Stomach (tissue), 9 donors: Measurements from ENCODE around the gene RHBDD3. TPM values are rescaled to one million over a fixed set of nuclear protein-coding genes. Genes with fewer than 3 reads are reported as not detected.

Experiments used
- DNase-seq, 2 donors: peaks; one replicate each; pipeline versions ENCODE4 v3.0.0 to v3.0.0-alpha.2; 2013 to 2019
- H3K27ac ChIP-seq, 5 donors: fragments of 200-600 bp in 4 of 5; sonication (generic) in 4 of 5; one replicate each; pipeline ENCODE4 v1.5.1; 2013 to 2019; ENCODE audit warnings: mild to moderate bottlenecking in 1 of 5, moderate library complexity in 1 of 5
- H3K27me3 ChIP-seq, 3 donors: fragments of 200-600 bp; sonication (generic); one replicate each; pipeline ENCODE4 v1.5.1; 2017 to 2019; ENCODE audit warnings: mixed run types in 1 of 3
- H3K36me3 ChIP-seq, 4 donors: fragments of 200-600 bp; sonication (generic); 1 replicate in 3 of 4; 2 replicates in 1 of 4; pipeline ENCODE4 v1.5.1; 2016 to 2019
- H3K4me1 ChIP-seq, 4 donors: fragments of 200-600 bp; sonication (generic); one replicate each; pipeline ENCODE4 v1.5.1; 2016 to 2019
- H3K4me3 ChIP-seq, 4 donors: fragments of 200-600 bp; sonication (generic) in 3 of 4; one replicate each; pipeline ENCODE4 v1.5.1; 2016 to 2019; ENCODE audit warnings: mild to moderate bottlenecking in 1 of 4
- H3K9me3 ChIP-seq, 4 donors: fragments of 200-600 bp; sonication (generic); one replicate each; pipeline ENCODE4 v1.5.1; 2016 to 2019
- EP300 ChIP-seq: sonication (generic); formaldehyde crosslinking; IDR thresholded peaks from one replicate; pipeline ENCODE4 v1.6.1; 2017; ENCODE audit warnings: antibody characterized with exemption
- POLR2A ChIP-seq, 4 donors: fragments of 450-650 bp; IDR thresholded peaks; one replicate each; pipeline ENCODE4 v1.6.1; 2016; ENCODE audit warnings: antibody characterized with exemption in 4 of 4, control low read depth in 2 of 4, mild to moderate bottlenecking in 1 of 4, moderate library complexity in 1 of 4
- POLR2AphosphoS5 ChIP-seq, 3 donors: sonication (generic); formaldehyde crosslinking; IDR thresholded peaks; one replicate each; pipeline ENCODE4 v1.6.1; 2016; ENCODE audit warnings: antibody characterized with exemption in 3 of 3
- WGBS, 5 donors: extraction: QIAGEN DNeasy Blood & Tissue Kit in 3 of 5; methylation state at CpG; one replicate each; pipeline versions ENCODE4 v1.1.5 to v1.1.7; 2013 to 2018; 5-methylcytosine and 5-hydroxymethylcytosine counted together
- intact Hi-C: fragments of 100-400 bp; cut with DNase I; formaldehyde crosslinking; loops from one replicate; pipeline ENCODE4 v1.15.1; 2023; ENCODE audit warnings: low total_unique reads
- polyA plus RNA-seq, 3 donors: library from polyadenylated mRNA; stranded (reverse); fragments of 200-250 nt; gene quantifications; one replicate each; pipeline ENCODE4 v1.2.3, GENCODE V29; 2013
- total RNA-seq, 5 donors: library from RNA; depleted of rRNA; stranded (reverse); fragments of >200 nt; gene quantifications; one replicate each; pipeline versions ENCODE4 v1.1.0 to v1.2.3, GENCODE V29; 2014 to 2016
- TF ChIP-seq, protein P1 (sequence below), 7 experiments: fragments of 450-650 bp in 4 of 7; fragments of 200-600 bp in 3 of 7; sonication (generic) in 3 of 7; IDR thresholded peaks; one replicate each; pipeline ENCODE4 v1.5.1; 2016 to 2019; ENCODE audit warnings: antibody characterized with exemption in 7 of 7, control low read depth in 2 of 7, mild to moderate bottlenecking in 1 of 7
- donor health status: healthy with polysubstance abuse.
- donor health status: Bipolar disorder and iron deficiency.
- donor health status: healthy.

RHBDD3 gene
- total and polyA plus RNA-seq, 8 donors, result 9.8 to 76.5 (median 20.0) TPM

- intact Hi-C loops, result no loop called here
- Histone ChIP-seq H3K4me1 (peaks cover 14 to 44% (median 35%) of the 10 kb centered on the region in 4 donors), H3K4me3 (no peak overlapping the region), H3K9me3 (no peaks in the 10 kb centered on the region), H3K36me3 (peaks cover 33 to 45% (median 43%) of the 10 kb centered on the region in 4 donors), H3K27me3 (peaks cover 0 to 7% (median 0%) of the 10 kb centered on the region in 3 donors), H3K27ac (peak overlapping the region; percentile 19 to 62 (median 50))
- TF ChIP-seq, protein P1, sequence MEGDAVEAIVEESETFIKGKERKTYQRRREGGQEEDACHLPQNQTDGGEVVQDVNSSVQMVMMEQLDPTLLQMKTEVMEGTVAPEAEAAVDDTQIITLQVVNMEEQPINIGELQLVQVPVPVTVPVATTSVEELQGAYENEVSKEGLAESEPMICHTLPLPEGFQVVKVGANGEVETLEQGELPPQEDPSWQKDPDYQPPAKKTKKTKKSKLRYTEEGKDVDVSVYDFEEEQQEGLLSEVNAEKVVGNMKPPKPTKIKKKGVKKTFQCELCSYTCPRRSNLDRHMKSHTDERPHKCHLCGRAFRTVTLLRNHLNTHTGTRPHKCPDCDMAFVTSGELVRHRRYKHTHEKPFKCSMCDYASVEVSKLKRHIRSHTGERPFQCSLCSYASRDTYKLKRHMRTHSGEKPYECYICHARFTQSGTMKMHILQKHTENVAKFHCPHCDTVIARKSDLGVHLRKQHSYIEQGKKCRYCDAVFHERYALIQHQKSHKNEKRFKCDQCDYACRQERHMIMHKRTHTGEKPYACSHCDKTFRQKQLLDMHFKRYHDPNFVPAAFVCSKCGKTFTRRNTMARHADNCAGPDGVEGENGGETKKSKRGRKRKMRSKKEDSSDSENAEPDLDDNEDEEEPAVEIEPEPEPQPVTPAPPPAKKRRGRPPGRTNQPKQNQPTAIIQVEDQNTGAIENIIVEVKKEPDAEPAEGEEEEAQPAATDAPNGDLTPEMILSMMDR (IDR thresholded peaks at IDR 0.05), result no peak
- TF ChIP-seq POLR2AphosphoS5 (IDR thresholded peaks at IDR 0.05), result no peak
- TF ChIP-seq EP300, result no peak
- TF ChIP-seq POLR2A (IDR thresholded peaks at IDR 0.05), result no peak
- 37 to 50% (median 43%) methylated on average over 2 of the region's 2 CpGs for WGBS, 5 donors
- no peak for DNase-seq
These were observed 34.6 kb upstream of the RHBDD3 start for GRCh38 chr22:29302402-29302680.

DNA sequence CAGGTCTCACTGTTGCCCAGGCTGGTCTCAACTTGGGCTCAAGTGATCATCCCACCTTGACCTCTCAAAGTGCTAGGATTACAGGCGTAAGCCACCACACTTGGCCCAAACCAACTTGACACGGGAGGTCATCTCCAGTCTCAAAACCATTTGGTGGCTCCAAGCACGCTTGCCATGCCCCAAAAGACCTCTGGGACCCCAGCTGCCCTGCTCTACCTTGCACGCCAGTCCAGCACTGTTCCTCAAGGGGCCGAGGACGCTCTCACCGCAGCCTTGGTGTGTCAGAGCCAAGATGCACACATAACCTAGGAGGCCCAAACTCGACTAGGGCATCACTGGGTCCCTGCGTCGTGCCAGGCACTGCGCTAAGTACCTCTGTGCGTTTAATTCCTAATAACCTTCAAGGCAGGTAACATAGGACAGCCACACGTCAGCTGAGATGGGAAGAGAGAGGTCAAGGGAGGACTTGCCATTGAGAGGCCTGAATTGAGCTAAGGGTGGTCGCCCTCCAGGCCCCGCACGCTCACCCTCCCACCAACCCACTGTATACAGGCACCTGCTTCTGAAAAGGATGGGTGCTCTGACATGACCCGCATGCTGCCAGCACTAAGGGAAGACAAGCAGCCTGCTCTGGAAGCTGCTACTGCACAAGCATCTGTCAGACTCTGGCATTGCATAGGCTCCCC, 34.1 kb upstream of the RHBDD3 start:
- DNase-seq, result no peak
- Histone ChIP-seq H3K4me3 (no peak overlapping the region), H3K27ac (peak overlapping the region in 3 of 5 donors; percentile 50 to 62 (median 55)), H3K27me3 (peaks cover 0 to 3% (median 0%) of the 10 kb centered on the region in 3 donors), H3K4me1 (peaks cover 14 to 41% (median 31%) of the 10 kb centered on the region in 4 donors), H3K9me3 (no peaks in the 10 kb centered on the region), H3K36me3 (peaks cover 37 to 50% (median 47%) of the 10 kb centered on the region in 4 donors)
- TF ChIP-seq POLR2AphosphoS5 (IDR thresholded peaks at IDR 0.05), result no peak
- TF ChIP-seq POLR2A (IDR thresholded peaks at IDR 0.05), result no peak
- no peak for TF ChIP-seq EP300
- TF ChIP-seq, protein P1 (IDR thresholded peaks at IDR 0.05), result no peak
- intact Hi-C loops, result no loop called here
- 73 to 86% (median 79%) methylated on average over 10 to 17 of the region's 17 CpGs for WGBS, 5 donors

- TF ChIP-seq, protein P1 (IDR thresholded peaks at IDR 0.05), result no peak
- TF ChIP-seq POLR2A (IDR thresholded peaks at IDR 0.05), result no peak
- TF ChIP-seq POLR2AphosphoS5 (IDR thresholded peaks at IDR 0.05), result no peak
- no peak for TF ChIP-seq EP300
- Histone ChIP-seq H3K4me1 (peaks cover 13 to 32% (median 23%) of the 10 kb centered on the region in 4 donors), H3K27ac (peak overlapping the region in 1 of 5 donors; percentile 8), H3K9me3 (no peaks in the 10 kb centered on the region), H3K36me3 (peaks cover 46 to 59% (median 56%) of the 10 kb centered on the region in 4 donors), H3K4me3 (no peak overlapping the region), H3K27me3 (no peaks in the 10 kb centered on the region)
- intact Hi-C loops, result no loop called here
- WGBS, 5 donors, result 64 to 76% (median 71%) methylated on average over 10 of the region's 10 CpGs
- no peak for DNase-seq
These were observed 33.2 kb upstream of the RHBDD3 start for GRCh38 chr22:29300807-29301601.

DNA sequence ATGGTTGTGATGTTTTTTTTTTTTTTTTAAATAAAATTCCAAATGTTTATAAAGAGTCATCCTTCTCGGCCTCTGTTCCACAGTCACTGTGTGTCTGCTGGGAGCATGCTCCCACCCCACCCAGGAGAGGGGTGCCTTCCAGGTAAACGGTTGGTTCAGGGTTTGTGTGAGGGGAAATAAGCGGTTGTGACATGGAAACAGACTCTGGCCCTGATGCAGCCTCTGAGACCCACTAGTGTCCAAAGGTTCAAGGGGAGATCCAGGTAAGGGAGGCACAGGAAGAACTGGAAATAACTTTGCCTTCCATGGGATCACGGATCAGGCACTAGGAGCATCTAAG, 32.7 kb upstream of the RHBDD3 start:
- Histone ChIP-seq H3K4me1 (peaks cover 10 to 27% (median 19%) of the 10 kb centered on the region in 4 donors), H3K36me3 (peaks cover 52 to 64% (median 62%) of the 10 kb centered on the region in 4 donors), H3K9me3 (no peaks in the 10 kb centered on the region), H3K27ac (peak overlapping the region in 1 of 5 donors; percentile 8), H3K27me3 (no peaks in the 10 kb centered on the region), H3K4me3 (no peak overlapping the region)
- TF ChIP-seq EP300, result no peak
- TF ChIP-seq POLR2A (IDR thresholded peaks at IDR 0.05), result no peak
- DNase-seq, result no peak
- intact Hi-C loops, result no loop called here
- WGBS, 5 donors, result 62 to 69% (median 67%) methylated on average over 4 of the region's 4 CpGs
